Measurements from ENCODE around the gene CFAP141.

- peak in 1 of 3 donors; percentile 27 for TF ChIP-seq POLR2AphosphoS5 (IDR thresholded peaks at IDR 0.05)
- TF ChIP-seq, protein P1, sequence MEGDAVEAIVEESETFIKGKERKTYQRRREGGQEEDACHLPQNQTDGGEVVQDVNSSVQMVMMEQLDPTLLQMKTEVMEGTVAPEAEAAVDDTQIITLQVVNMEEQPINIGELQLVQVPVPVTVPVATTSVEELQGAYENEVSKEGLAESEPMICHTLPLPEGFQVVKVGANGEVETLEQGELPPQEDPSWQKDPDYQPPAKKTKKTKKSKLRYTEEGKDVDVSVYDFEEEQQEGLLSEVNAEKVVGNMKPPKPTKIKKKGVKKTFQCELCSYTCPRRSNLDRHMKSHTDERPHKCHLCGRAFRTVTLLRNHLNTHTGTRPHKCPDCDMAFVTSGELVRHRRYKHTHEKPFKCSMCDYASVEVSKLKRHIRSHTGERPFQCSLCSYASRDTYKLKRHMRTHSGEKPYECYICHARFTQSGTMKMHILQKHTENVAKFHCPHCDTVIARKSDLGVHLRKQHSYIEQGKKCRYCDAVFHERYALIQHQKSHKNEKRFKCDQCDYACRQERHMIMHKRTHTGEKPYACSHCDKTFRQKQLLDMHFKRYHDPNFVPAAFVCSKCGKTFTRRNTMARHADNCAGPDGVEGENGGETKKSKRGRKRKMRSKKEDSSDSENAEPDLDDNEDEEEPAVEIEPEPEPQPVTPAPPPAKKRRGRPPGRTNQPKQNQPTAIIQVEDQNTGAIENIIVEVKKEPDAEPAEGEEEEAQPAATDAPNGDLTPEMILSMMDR (IDR thresholded peaks at IDR 0.05 in 8 of 11, conservative IDR thresholded peaks at IDR 0.05 in 3 of 11), result no peak
Observed at GRCh38 chr1:154158307-154159125, 47.6 kb downstream of the CFAP141 start.

Measured in spleen (tissue), 7 donors.